Renal pelvis (tissue), 4 donors: ENCODE results near the gene OTOGL. TPM values are rescaled to one million over a fixed set of nuclear protein-coding genes. Genes with fewer than 3 reads are reported as not detected.
"Not testable (repeated sequence)": the region's sequence is repeated elsewhere in the genome, so short reads cannot be mapped to it uniquely, and the experiment has no call there.

Experiments used
- DNase-seq: peaks from one replicate; pipeline ENCODE4 v3.0.0-alpha.2; 2013
- polyA plus RNA-seq, 3 donors: library from polyadenylated mRNA; unstranded; fragments of 120-200 nt; gene quantifications; one replicate each; pipeline ENCODE4 v1.2.1, GENCODE V29; 2013; ENCODE audit not compliant: insufficient read length in 3 of 3

OTOGL gene
- polyA plus RNA-seq, 3 donors = 0.78 to 1.1 (median 0.81) TPM

GRCh38 chr12:80226576-80226975, 127.2 kb downstream of the OTOGL start:
- DNase-seq = no peak

GRCh38 chr12:80227904-80228303, 128.6 kb downstream of the OTOGL start:
- DNase-seq = not testable (repeated sequence)

- DNase-seq = peak; percentile 12
Measured at GRCh38 chr12:80230068-80230467, 130.7 kb downstream of the OTOGL start.

GRCh38 chr12:80232837-80233236, 133.5 kb downstream of the OTOGL start:
- no peak for DNase-seq

GRCh38 chr12:80233926-80234325, 134.6 kb downstream of the OTOGL start:
- DNase-seq = no peak

- DNase-seq = no peak
Measured at GRCh38 chr12:80234667-80235066, 135.3 kb downstream of the OTOGL start.

GRCh38 chr12:80235944-80236343, 136.6 kb downstream of the OTOGL start:
- DNase-seq = no peak

- DNase-seq = no peak
Measured at GRCh38 chr12:80239867-80240266, 140.5 kb downstream of the OTOGL start.

GRCh38 chr12:80241576-80242273, 142.4 kb downstream of the OTOGL start:
- no peak for DNase-seq

- no peak for DNase-seq
Measured at GRCh38 chr12:80242321-80242720, 143.0 kb downstream of the OTOGL start.

- not testable (repeated sequence) for DNase-seq
Measured at GRCh38 chr12:80249581-80249980, 150.2 kb downstream of the OTOGL start.

- DNase-seq = no peak
Measured at GRCh38 chr12:80257920-80258319, 158.6 kb downstream of the OTOGL start.

GRCh38 chr12:80260269-80260668, 160.9 kb downstream of the OTOGL start:
- no peak for DNase-seq

- DNase-seq = no peak
Measured at GRCh38 chr12:80261403-80261802, 162.1 kb downstream of the OTOGL start.

GRCh38 chr12:80262346-80262745, 163.0 kb downstream of the OTOGL start:
- DNase-seq = no peak

- DNase-seq = no peak
Measured at GRCh38 chr12:80262771-80263170, 163.4 kb downstream of the OTOGL start.

GRCh38 chr12:80264386-80264785, 165.0 kb downstream of the OTOGL start:
- no peak for DNase-seq

GRCh38 chr12:80264891-80265290, 165.6 kb downstream of the OTOGL start:
- DNase-seq = no peak

- no peak for DNase-seq
Measured at GRCh38 chr12:80268924-80269749, 169.8 kb downstream of the OTOGL start.

GRCh38 chr12:80269803-80270552, 170.6 kb downstream of the OTOGL start:
- peak; percentile 26 for DNase-seq

GRCh38 chr12:80271780-80272179, 172.4 kb downstream of the OTOGL start:
- no peak for DNase-seq

GRCh38 chr12:80272387-80272915, 173.1 kb downstream of the OTOGL start:
- no peak for DNase-seq
